Limb (tissue), 2 donors: ENCODE data around the gene VSNL1.
"Not testable (repeated sequence)": the region's sequence is repeated elsewhere in the genome, so short reads cannot be mapped to it uniquely, and the experiment has no call there.

Experiments used
- DNase-seq, 2 donors: peaks; one replicate each; pipeline ENCODE4 v3.0.0-alpha.2; 2016; ENCODE audit errors: extremely low spot score in 2 of 2

Gene VSNL1

GRCh38 chr2:17541531-17541950 lies 1.0 kb downstream of the VSNL1 start:
- no peak for DNase-seq

DNA sequence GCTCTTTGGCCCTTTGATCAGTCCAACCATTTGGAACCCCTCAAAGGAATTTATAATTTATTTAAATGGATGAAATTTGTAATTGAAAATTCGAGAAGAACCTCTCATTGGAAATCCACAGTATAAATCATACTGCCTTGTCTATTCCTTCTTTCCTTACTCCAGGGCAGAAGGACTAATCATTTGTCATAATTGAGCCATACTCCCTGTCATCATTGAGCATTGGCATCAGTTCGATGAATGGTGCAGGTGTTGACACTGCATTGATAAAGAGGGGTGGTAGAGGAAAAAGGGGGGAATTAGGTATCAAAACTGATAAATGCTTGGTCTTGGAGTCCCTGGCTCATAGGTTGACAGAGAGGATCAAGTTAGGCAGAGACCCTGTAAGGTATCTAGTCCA lies 2.0 kb downstream of the VSNL1 start:
- DNase-seq, result no peak

DNA sequence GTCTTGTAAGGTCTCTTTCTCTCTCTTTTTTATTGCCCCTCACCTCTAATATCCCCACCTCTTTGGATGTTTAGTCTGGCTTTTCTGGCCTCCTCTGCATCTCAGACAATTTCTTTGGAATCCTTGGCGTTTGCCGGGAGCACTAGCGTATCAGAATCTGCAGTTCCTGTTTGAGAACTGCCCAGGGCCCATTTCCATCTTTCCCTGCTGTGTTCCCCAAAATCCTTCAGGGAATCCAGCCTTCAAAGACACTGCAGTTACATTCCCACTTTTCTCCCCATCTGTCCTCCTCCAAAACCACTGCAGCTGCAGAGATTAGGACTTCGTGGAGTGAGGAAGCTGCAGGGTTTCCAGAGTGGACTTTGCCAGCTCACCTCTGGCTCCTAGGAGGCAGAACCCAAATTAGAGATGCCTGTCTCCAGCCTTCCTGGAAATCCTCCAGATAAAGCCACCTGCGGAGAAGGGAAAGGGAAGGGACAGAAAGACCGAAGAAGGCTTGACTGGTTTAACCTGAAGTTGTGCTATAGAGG lies 2.7 kb downstream of the VSNL1 start:
- no peak for DNase-seq

- no peak for DNase-seq
Measured at GRCh38 chr2:17543848-17544247, 3.4 kb downstream of the VSNL1 start.

GRCh38 chr2:17544256-17544655 lies 3.8 kb downstream of the VSNL1 start:
- DNase-seq, result peak in 1 of 2 donors; percentile 17

DNA sequence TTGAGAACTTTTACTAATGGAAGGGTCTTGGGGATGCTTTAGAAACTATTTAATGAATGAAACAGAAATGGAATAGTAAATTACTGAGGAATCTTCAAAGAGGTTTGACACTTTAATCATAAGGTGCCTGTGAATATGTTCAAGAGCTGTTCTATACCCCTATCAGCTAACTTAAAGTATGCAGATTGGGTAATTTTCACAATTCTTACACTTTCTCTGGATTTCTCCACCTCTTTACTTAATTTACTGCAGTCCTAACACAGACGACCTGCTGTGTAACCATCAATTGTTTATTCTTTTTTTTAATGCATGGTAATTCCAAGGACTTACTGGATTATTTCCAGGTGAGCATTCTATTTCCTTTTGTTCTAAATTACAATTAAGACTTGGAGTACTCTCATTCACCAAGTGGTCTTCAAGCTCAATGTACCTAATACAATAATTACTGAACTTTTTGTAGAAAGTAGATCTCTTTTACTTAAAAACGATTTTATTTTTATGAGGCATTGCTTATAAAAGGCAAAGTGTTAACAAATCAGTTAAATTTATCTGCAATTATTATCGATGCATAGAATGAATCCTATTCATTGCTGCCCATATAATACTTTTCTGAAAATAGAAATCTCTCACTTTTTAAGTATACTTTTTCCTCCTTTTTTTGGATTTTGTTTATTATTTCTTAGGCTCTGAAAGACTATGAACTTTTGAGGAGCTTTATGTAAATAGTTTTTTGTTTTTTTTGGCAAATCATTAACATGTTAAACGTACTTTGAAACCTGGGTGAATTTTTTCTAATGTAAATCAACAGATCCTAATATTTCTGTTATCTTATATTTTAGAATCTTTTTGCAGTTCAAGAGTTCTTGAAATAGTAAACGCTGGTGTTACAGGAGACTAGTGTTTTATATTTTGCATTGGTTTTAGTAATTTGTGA lies 5.5 kb downstream of the VSNL1 start:
- no peak for DNase-seq

DNA sequence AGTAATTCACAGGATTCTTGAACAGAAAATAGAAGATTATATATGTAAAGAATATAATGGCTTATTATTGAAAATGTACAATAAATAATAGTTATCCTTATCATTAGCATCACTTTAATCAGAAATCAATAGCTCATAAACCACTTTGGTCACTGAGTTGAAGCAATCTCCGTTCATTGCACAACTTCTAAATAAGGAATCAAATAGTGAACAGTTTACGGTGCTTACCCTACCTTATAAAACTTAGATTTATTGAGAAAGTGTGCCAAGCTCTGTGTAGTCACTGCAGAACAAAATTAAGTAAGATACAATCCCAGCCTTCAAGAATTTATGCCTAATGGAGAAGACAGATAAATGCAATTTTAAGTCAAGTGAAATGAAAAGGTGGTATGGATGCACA lies 6.7 kb downstream of the VSNL1 start:
- DNase-seq, result no peak

DNA sequence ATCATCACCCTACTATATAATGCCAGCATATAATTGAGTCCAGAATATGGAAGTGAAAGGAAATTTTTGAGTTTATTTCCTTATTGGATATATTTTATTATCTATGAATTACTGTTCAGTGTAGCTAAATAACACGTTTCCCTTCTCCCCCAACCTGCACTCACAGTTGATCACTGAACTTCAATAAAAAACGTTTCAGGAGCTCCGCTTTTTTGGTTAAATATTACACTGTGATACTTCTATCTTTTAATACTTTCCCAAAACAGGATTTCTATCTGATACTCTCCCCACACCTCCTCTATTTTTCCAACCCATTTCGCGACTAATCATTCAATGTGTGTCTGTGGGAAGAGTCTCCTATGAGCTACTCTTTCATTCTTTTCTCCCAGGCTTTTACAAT lies 7.2 kb downstream of the VSNL1 start:
- DNase-seq, result no peak

GRCh38 chr2:17550907-17551306 lies 10.4 kb downstream of the VSNL1 start:
- DNase-seq, result no peak

- no peak for DNase-seq
Measured at GRCh38 chr2:17555150-17555549, 14.7 kb downstream of the VSNL1 start.

DNA sequence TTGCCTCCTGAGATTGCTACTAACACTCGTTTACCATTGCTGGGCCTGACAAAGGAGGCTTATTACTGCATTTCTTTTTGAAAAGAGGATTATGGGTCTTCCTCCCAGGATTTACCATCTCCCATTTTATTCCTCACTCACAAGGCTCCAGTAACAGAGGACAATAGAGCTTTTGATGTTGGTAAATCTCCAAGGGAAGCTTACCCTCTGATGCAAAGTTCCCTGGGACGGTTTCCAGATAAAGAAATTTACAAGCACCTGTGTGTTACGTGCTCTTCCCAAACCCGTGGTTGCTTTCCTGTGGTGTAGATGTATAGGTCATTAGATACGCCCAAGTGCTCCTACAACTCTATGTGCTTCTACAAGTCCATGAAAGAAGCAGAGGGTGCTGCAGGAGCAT lies 17.1 kb downstream of the VSNL1 start:
- DNase-seq, result no peak

- DNase-seq, result no peak
Measured at GRCh38 chr2:17558053-17558452, 17.6 kb downstream of the VSNL1 start.

- no peak for DNase-seq
Measured at GRCh38 chr2:17558878-17559277, 18.4 kb downstream of the VSNL1 start.

DNA sequence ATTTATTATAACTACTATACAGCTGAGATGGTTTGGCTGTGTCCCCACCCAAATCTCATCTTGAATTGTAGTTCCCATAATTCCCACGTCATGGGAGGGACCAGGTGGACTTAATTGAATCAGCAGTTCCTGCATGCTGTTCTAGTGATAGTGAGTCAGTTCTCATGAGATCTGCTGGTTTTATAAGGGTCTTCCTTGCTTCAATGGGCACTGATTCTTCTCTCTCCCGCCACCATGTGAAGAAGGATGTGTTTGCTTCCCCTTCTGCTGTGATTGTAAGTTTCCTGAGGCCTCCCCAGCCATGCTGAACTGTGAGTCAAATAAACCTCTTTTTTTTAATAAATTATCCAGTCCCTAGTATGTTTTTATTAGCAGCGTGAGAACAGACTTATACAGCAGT lies 25.2 kb downstream of the VSNL1 start:
- not testable (repeated sequence) for DNase-seq

DNA sequence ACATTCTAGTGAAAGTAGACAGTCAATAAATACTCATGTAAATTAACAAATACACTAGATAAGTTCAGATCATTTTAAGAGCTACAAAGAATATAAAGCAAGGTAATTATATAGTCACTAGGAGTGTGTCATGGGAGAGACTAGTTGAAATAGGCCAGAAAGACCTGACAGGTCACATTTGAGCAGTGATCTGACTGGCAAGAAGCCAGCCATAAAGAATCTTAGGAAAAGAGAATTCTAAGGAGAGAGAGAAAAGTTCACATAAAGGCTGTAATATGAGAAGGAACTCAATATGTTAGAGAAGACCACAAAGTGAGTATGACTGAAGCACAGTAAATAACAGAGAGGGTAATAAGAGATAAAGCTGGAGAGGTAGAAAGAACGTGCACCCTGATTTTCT lies 31.2 kb downstream of the VSNL1 start:
- DNase-seq, result no peak

GRCh38 chr2:17573085-17573803 lies 32.7 kb downstream of the VSNL1 start:
- DNase-seq, result no peak

- DNase-seq, result no peak
Measured at GRCh38 chr2:17573804-17574175, 33.3 kb downstream of the VSNL1 start.

- DNase-seq, result no peak
Measured at GRCh38 chr2:17574406-17575073, 34.0 kb downstream of the VSNL1 start.

DNA sequence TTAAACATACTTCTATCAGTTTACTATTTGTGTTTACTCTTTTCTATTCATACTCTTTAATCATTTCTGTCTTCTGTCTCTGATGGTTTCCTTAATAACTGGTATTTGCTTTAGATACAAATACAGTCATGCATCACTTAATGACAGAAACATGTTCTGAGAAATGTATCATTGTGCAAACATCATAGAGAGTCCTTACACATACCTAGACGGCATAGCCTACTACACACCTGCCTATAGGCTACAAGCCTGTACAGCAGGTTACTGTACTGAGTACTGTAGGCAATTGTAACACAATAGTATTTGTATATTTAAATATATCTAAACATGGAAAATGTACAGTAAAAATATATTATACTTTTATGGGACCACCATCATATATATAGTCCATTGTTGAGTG lies 36.3 kb downstream of the VSNL1 start:
- no peak for DNase-seq

DNA sequence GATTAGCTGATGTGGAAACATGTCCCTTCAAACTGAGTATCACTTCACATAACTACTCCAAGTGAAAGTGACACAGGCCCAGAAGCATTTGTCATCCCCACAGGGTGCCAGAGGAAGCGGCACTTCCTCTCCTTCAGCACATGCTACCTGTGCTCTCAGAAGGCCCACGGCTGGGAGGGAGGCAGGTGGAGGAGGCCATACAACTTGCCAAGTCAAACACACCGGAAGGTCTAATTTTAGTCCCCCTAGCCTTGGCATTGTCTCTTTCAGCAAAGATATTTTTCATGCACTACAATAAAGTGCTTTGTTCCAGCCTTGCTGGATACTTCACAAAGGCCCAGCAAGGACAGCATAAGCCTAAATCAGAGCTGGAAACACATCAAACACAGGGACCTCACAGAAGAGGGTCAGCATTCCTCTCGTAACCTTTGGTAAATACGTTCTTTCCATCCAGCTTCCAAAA lies 38.0 kb downstream of the VSNL1 start:
- DNase-seq, result no peak

GRCh38 chr2:17579605-17580318 lies 39.3 kb downstream of the VSNL1 start:
- DNase-seq, result no peak
